Stimulated activated CD4-positive, alpha-beta T cell treated with anti-CD3 and anti-CD28 coated beads, TNF-alpha, amount 100 ng/mL, for 1 hour (primary cell): Measurements from ENCODE around the gene CASP8.
A peak's percentile ranks its signal among the peaks of the same experiment; 100 is the strongest.

Experiments used
- DNase-seq, 3 donors: peaks; one replicate each; pipeline ENCODE4 v3.0.0-alpha.2; 2020; ENCODE audit warnings: low read depth in 3 of 3, low spot score in 1 of 3

CASP8 gene

DNA sequence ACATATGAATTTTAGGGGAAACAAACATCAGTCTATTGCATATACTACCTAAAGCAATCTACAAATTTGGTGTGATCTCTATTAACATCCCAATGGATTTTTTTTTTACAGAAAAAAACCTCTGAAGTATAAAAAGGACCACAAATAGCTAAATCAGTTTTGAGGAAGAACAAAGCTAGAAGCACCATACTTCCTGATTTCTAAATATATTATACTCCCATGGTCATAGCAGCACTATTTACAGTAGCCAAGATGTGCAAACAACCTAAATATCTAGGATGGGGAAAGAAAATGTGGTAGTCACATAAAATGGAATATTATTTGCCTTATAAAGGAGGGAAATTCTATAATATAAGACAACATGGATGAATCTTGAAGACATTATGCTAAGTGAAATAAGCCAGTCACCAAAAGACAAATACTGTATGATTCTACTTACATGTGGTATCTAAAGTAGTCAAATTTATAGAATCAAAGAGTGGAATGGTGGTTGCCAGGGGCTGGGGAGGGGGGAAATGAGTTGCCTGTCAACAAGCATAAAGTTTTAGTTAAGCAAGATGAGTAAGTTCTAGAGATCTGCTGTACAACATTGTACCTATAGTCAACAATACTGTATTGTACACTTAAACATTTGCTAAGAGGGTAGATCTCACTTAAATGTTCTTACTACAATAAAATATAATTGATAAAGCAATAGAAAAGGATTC, 17.6 kb upstream of the CASP8 start:
- DNase-seq = no peak

- no peak for DNase-seq
These were observed 15.5 kb upstream of the CASP8 start for GRCh38 chr2:201244829-201245228.

DNA sequence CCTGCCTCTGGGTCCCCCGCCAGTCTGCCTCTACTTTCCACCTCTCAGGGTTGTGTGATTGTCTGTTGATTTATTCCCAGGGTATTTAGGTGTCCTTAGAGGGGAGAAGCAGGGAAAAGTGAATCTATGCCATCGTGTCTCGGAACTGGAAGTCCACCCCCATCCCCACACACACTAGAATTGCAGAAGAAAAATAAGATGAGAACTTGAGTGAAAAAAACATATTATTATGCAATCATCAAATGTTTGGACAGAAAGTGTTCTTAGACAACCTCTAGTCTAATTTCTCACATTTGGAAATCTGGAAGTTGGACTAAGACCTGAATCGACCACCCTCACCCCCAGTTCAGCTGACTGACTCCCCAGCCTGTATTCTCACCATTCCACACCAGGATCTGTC, 14.1 kb upstream of the CASP8 start:
- no peak for DNase-seq

GRCh38 chr2:201248288-201248844, 12.0 kb upstream of the CASP8 start:
- no peak for DNase-seq

DNA sequence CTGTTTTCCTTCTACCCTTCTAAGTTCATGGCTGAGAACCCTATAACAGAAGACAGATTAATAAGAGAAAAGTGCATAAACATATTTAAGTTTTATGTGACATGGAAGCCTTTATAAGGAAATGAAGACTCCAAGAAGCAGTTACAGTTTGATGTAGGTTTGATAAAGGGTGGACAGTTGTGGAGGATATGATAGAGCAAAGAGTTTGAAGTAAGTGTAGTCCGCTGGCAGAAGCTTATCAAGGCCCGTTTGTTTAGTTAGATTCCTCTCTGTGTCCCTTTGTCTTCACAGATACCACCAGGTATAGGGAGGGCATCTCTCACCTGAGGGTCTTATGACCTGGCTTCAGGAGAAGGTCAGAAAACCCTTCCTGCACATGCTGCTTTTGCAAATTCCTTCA, 10.4 kb upstream of the CASP8 start:
- DNase-seq = no peak

DNA sequence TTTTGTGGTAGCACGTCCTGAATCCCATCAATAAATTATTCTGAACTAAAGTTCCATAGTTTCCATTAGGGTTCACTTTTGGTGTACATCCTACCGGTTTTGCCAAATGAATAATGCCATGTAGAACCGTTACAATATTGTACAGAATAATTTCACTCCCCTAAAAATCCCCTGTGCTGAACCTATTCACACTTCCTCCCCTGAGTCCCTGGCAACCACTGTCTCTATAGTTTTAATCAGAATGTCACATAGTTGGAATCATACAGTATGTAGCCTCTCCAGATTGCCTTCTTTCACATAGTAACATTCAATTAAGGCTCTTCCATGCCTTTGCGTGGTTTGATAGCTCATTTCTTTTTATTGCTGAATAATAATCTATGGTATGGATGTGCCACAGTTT, 9.6 kb upstream of the CASP8 start:
- DNase-seq = no peak

GRCh38 chr2:201254081-201254730, 6.1 kb upstream of the CASP8 start:
- no peak for DNase-seq

- DNase-seq = no peak
These were observed 4.8 kb upstream of the CASP8 start for GRCh38 chr2:201255408-201256033.

DNA sequence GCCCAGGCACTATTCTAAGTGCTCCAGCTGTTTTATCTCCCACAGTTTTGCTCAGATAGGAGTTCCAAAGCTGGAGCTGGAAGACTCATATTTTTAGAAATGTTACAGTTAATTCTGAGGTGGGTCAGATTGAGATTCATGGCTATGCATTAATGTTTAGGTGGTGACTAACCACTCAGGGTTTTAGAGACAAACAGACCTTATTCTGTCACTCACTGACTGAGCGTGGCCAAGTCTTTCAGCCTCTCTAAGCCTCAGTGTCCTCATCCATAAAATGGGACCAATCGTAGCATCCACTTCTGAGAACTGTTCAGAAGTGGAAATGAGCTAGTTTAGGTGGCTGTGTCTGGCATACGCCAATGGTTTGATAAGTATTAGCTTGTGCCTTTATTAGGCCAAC, 4.3 kb upstream of the CASP8 start:
- no peak for DNase-seq

DNA sequence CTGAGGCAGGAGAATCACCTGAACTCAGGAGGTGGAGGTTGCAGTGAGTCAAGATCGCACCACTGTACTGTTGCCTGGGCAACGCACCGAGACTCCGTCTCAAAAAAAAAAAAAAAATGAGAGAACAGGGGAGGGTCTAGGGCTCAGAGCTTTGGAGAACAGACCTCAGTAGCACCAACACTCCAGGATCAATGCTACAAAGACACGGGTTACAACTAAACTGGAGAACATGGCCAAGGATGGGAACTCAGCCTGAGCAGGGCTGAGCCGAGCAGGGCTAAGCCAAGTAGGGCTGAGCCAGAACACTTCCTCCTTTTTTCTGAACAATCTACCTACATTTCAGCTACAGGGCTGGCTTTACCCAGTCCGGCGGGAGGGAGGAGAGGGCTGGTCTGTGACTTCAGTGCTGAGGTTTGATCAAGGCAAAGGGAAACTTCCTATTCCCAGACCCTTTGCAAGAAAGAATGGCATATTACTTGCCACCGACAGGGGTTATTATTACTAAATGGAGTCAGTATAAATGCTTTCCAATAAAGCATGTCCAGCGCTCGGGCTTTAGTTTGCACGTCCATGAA, 2.9 kb upstream of the CASP8 start:
- DNase-seq = no peak

GRCh38 chr2:201257956-201258665, 2.2 kb upstream of the CASP8 start:
- DNase-seq = peak; percentile 56 to 88 (median 79)

- DNase-seq = peak in 1 of 3 donors; percentile 15
These were observed 1.4 kb upstream of the CASP8 start for GRCh38 chr2:201258666-201259615.

DNA sequence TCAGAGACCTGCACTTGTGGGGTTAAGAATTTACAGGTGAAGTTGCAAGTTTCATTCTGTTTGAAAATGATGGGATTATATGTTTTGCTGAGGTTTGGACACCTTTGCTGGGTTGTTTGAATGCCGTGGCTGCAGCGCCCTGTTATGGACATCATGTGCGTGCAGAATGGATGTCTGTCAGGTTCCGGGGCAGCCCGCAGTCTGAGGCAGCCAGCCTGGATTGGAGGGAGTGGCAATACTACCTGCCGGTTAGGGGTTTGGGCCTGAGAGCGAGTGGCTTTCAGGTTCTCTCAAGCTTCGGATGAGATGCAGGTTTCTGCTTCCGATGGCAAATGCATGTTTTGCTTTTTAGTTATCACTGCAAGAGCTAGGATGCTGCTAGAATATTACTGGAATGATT, 1.1 kb downstream of the CASP8 start:
- DNase-seq = peak in 2 of 3 donors; percentile 13 to 35

- no peak for DNase-seq
These were observed 1.6 kb downstream of the CASP8 start for GRCh38 chr2:201261906-201262305.

- DNase-seq = no peak
These were observed 2.4 kb downstream of the CASP8 start for GRCh38 chr2:201262718-201263117.

- no peak for DNase-seq
These were observed 3.4 kb downstream of the CASP8 start for GRCh38 chr2:201263779-201264178.

GRCh38 chr2:201264472-201265173, 4.3 kb downstream of the CASP8 start:
- DNase-seq = no peak

GRCh38 chr2:201266629-201267028, 6.3 kb downstream of the CASP8 start:
- no peak for DNase-seq

DNA sequence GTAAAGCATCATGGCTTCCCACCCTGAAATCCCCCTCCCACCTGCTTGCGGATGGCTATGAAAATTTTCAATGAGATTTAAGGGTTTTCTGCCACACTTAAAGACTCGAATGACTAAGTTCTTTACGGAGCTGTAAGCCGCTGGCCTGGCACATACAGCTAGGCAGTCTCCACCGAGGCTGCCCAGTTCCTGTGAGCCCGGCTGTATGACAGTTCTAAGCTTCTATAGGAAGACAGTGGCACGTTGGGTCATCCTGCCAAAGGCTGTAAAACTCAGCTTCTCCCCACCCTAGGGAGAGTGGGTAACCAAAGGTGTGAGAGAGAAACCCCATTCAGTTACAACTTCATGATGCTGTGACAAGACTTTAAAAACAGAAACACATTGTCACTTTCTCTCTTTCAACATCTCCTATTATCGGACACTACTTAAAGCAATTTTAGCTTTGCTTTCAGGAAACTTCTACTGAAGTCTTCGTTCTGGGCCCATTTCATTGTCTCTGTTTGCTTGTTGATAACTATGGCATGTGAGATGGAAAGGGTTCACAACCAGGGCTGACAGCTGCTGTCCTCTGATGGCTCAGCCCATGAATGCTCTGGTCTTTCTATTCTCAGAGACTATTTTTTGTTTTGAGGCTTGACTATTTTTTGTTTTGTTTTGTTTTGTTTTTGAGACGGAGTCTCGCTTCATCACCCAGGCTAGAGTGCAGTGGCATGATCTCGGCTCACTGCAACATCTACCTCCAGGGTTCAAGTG, 7.1 kb downstream of the CASP8 start:
- DNase-seq = no peak
